Measurements from ENCODE around the gene SLCO2B1.

Gene SLCO2B1

GRCh38 chr11:75246671-75247350 lies 95.9 kb downstream of the SLCO2B1 start:
- no peaks in the 10 kb centered on the region for H3K4me1 ChIP-seq (ENCODE audit: control insufficient read depth, insufficient read depth, low read length)
- TF ChIP-seq ZNF426 (tag by site-specific recombination; IDR thresholded peaks at IDR 0.05) (no peak), GLIS2 (tag by site-specific recombination; IDR thresholded peaks at IDR 0.05) (no peak), ZNF148 (tag by site-specific recombination; IDR thresholded peaks at IDR 0.05; ENCODE audit: borderline replicate concordance) (no peak), TRIM28 (IDR thresholded peaks at IDR 0.05; ENCODE audit: borderline replicate concordance, low read length) (no peak)
- TF ChIP-seq, protein P1, sequence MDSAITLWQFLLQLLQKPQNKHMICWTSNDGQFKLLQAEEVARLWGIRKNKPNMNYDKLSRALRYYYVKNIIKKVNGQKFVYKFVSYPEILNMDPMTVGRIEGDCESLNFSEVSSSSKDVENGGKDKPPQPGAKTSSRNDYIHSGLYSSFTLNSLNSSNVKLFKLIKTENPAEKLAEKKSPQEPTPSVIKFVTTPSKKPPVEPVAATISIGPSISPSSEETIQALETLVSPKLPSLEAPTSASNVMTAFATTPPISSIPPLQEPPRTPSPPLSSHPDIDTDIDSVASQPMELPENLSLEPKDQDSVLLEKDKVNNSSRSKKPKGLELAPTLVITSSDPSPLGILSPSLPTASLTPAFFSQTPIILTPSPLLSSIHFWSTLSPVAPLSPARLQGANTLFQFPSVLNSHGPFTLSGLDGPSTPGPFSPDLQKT (IDR thresholded peaks at IDR 0.05; ENCODE audit: borderline replicate concordance, low read depth, low read length): no peak
- H3K27ac ChIP-seq (ENCODE audit: extremely low read depth, low read depth, low read length): no peak overlapping the region
- H3K36me3 ChIP-seq (ENCODE audit: control insufficient read depth in 2 of 2, insufficient read depth in 1 of 2, low read length in 2 of 2): no peaks in the 10 kb centered on the region
- CTCF ChIA-PET: interaction anchor here (0.6 to 9.3 kb wide), 13 partner anchors 7 to 544 kb away, joined by 3 to 273 read pairs (median 5); partner anchors contain the start of gene SLCO2B1
- H3K4me3 ChIP-seq (ENCODE audit: low read depth, low read length): no peak overlapping the region
- no peaks in the 10 kb centered on the region for H3K9me3 ChIP-seq (ENCODE audit: control insufficient read depth, insufficient read depth, low read depth, low read length)
- POLR2A ChIA-PET: no interaction called here

DNA sequence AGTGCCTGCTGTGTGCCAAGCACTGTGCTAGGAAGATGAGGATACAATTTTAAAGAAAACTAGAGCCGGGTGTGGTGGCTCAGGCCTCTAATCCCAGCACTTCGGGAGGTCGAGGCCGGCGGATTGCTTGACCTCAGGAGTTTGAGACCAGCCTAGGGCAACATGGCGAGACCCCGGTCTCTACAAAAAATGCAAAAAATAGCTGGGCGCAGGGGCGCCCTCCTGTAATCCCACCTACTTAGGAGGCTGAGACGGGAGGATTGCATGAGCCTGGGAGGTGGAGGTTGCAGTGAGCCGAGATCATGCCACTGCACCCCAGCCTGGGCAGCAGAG lies 98.0 kb downstream of the SLCO2B1 start:
- Histone ChIP-seq H3K27ac (ENCODE audit: extremely low read depth, low read depth, low read length) (no peak overlapping the region), H3K4me3 (ENCODE audit: low read depth, low read length) (no peak overlapping the region), H3K9me3 (ENCODE audit: control insufficient read depth, insufficient read depth, low read depth, low read length) (no peaks in the 10 kb centered on the region), H3K36me3 (ENCODE audit: control insufficient read depth in 2 of 2, insufficient read depth in 1 of 2, low read length in 2 of 2) (no peaks in the 10 kb centered on the region), H3K4me1 (ENCODE audit: control insufficient read depth, insufficient read depth, low read length) (no peaks in the 10 kb centered on the region)
- POLR2A ChIA-PET: no interaction called here
- CTCF ChIA-PET: interaction anchor here (0.6 to 9.3 kb wide), 44 partner anchors 9 to 339 kb away, joined by 3 to 273 read pairs (median 5); partner anchors contain the start of genes NEU3 and SLCO2B1
- TF ChIP-seq ZNF449 (tag by site-specific recombination; IDR thresholded peaks at IDR 0.05): no peak
- 0 out of 2 replicates have a peak, but pooled peaks have one; percentile 7 for TF ChIP-seq SCRT2 (tag by site-specific recombination; IDR thresholded peaks at IDR 0.05)
- TF ChIP-seq SCRT1 (tag by site-specific recombination; IDR thresholded peaks at IDR 0.05; ENCODE audit: borderline replicate concordance): 0 out of 2 replicates have a peak, but pooled peaks have one; percentile 1

- Histone ChIP-seq H3K9me3 (ENCODE audit: control insufficient read depth, insufficient read depth, low read depth, low read length) (no peaks in the 10 kb centered on the region), H3K27ac (ENCODE audit: extremely low read depth, low read depth, low read length) (no peak overlapping the region), H3K4me1 (ENCODE audit: control insufficient read depth, insufficient read depth, low read length) (no peaks in the 10 kb centered on the region), H3K36me3 (ENCODE audit: control insufficient read depth in 2 of 2, insufficient read depth in 1 of 2, low read length in 2 of 2) (no peaks in the 10 kb centered on the region), H3K4me3 (ENCODE audit: low read depth, low read length) (no peak overlapping the region)
- TF ChIP-seq, protein P2, sequence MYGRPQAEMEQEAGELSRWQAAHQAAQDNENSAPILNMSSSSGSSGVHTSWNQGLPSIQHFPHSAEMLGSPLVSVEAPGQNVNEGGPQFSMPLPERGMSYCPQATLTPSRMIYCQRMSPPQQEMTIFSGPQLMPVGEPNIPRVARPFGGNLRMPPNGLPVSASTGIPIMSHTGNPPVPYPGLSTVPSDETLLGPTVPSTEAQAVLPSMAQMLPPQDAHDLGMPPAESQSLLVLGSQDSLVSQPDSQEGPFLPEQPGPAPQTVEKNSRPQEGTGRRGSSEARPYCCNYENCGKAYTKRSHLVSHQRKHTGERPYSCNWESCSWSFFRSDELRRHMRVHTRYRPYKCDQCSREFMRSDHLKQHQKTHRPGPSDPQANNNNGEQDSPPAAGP (tag by site-specific recombination; IDR thresholded peaks at IDR 0.05): no peak
- TF ChIP-seq ZNF777 (tag by site-specific recombination; IDR thresholded peaks at IDR 0.05; ENCODE audit: borderline replicate concordance) (no peak), ZNF174 (tag by site-specific recombination; IDR thresholded peaks at IDR 0.05) (no peak)
- POLR2A ChIA-PET: no interaction called here
- CTCF ChIA-PET: interaction anchor here (0.5 to 9.3 kb wide), 19 partner anchors 17 to 1106 kb away, joined by 3 to 273 read pairs (median 5); partner anchors contain the start of gene SLCO2B1
Observed at GRCh38 chr11:75249704-75250103, 98.8 kb downstream of the SLCO2B1 start.

All from HEK293 (cell line).